Activated CD4-positive, alpha-beta memory T cell treated with anti-CD3 and anti-CD28 coated beads, Interleukin-2, amount 10 ng/mL, durations not matched to agents 7 days and 5 days (primary cell): ENCODE data around the gene PPP2R5B. TPM values are rescaled to one million over a fixed set of nuclear protein-coding genes. Genes with fewer than 3 reads are reported as not detected.

Source experiments
- CTCF ChIA-PET: fragments of 350-600 bp; sonication (Branson Sonifier 250); formaldehyde crosslinking; loops from one replicate; lab custom pipeline; 2021; ENCODE audit warnings: antibody characterized with exemption, inconsistent platforms; lab: Charles Lee
- POLR2A ChIA-PET: fragments of 350-600 bp; sonication (Branson Sonifier 250); formaldehyde crosslinking; loops from one replicate; lab custom pipeline; 2021; ENCODE audit warnings: antibody characterized with exemption; lab: Charles Lee
- DNase-seq: peaks from one replicate; pipeline ENCODE4 v3.0.0-alpha.2; 2020
- H3K27ac Mint-ChIP-seq: one replicate; pipeline ENCODE4 v1.8.0; 2021; ENCODE audit warnings: mild to moderate bottlenecking, mixed read lengths
- H3K27me3 Mint-ChIP-seq: one replicate; pipeline ENCODE4 v1.8.0; 2021; ENCODE audit warnings: mixed read lengths
- H3K36me3 Mint-ChIP-seq: one replicate; pipeline ENCODE4 v1.8.0; 2021; ENCODE audit warnings: low read depth, mixed read lengths
- H3K4me1 Mint-ChIP-seq: one replicate; pipeline ENCODE4 v1.8.0; 2021; ENCODE audit warnings: mixed read lengths
- H3K4me3 Mint-ChIP-seq: one replicate; pipeline ENCODE4 v1.8.0; 2021; ENCODE audit warnings: mild to moderate bottlenecking, mixed read lengths
- H3K9me3 Mint-ChIP-seq: one replicate; pipeline ENCODE4 v1.8.0; 2021; ENCODE audit warnings: mixed read lengths
- total RNA-seq, 2 experiments: library from RNA; stranded (reverse); gene quantifications; one replicate each; pipeline ENCODE4 v1.2.3, GENCODE V29; 2021

Gene PPP2R5B
- total RNA-seq, 2 experiments from 2014 or later, result 19.8 to 21.1 TPM

DNA sequence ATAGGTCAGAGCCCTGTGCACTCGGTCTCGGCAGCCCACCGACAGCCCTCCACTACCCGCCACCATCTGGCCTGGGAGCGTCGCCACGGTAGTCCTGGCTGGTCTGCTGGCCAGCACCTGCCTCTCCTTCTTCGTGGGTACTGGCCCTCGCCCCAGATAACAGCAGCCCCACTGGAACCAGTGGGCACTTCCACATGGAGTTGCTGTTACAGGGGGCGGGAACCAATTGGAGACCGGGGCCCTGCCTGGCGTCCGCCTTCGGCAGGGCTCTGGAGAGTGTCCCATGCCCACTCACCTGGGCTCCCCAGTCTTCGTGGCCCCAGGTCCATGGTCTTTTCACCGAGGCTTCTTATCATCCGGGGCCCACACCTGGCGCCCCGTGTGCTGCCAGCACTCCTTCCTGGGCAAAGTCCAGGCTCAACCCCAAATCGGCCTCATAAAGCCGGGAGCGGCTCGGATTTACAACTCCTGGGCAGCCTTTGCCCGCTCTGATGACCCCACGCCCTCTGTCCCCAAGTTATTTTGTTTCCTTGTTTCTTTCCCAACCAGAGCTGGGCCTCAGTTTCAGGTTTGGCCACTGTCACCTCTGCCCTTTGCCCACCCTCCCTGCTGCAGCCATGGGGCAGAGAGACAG, 33.2 kb upstream of the PPP2R5B start:
- H3K36me3 Mint-ChIP-seq, result peaks cover 3% of the 10 kb centered on the region
- H3K27ac Mint-ChIP-seq, result no peak overlapping the region
- no peak for DNase-seq
- H3K27me3 Mint-ChIP-seq, result no peaks in the 10 kb centered on the region
- no peak overlapping the region for H3K4me3 Mint-ChIP-seq
- peaks cover 13% of the 10 kb centered on the region for H3K4me1 Mint-ChIP-seq
- H3K9me3 Mint-ChIP-seq, result no peaks in the 10 kb centered on the region
- ChIA-PET CTCF (interaction anchor here (0.7 to 30.2 kb wide), 2 partner anchors 12 to 36 kb away, joined by 3 to 957 read pairs; partner anchors contain the start of gene CDC42BPG), POLR2A (interaction anchor here (25.5 kb wide), 1 partner anchor 34 kb away, joined by 1068 read pairs; the partner anchor contains the start of gene CDC42BPG)

DNA sequence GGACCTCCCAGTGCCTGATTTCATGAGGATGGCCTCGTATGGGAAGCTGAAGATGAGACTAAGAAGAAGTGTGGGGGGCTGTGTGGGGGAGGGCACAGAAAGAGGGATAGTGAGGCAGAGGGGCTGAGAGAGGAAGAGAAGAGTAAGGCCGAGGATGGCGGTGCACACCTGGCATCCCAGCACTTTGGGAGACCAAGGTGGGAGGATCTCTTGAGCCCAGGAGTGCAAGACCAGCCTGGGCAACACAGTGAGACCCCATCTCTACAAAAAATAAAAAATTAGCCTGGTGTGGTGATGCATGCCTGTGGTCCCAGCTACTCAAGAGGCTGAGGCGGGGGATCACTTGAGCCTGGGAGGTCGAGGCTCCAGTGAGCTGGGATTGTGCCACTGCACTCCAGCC, 32.6 kb upstream of the PPP2R5B start:
- peaks cover 4% of the 10 kb centered on the region for H3K36me3 Mint-ChIP-seq
- H3K9me3 Mint-ChIP-seq, result no peaks in the 10 kb centered on the region
- no peak overlapping the region for H3K4me3 Mint-ChIP-seq
- no peaks in the 10 kb centered on the region for H3K27me3 Mint-ChIP-seq
- H3K4me1 Mint-ChIP-seq, result peaks cover 13% of the 10 kb centered on the region
- CTCF ChIA-PET, result interaction anchor here (30.2 kb wide), 1 partner anchor 36 kb away, joined by 957 read pairs; the partner anchor contains the start of gene CDC42BPG
- POLR2A ChIA-PET, result interaction anchor here (25.5 kb wide), 1 partner anchor 35 kb away, joined by 1068 read pairs; the partner anchor contains the start of gene CDC42BPG
- no peak for DNase-seq
- no peak overlapping the region for H3K27ac Mint-ChIP-seq

DNA sequence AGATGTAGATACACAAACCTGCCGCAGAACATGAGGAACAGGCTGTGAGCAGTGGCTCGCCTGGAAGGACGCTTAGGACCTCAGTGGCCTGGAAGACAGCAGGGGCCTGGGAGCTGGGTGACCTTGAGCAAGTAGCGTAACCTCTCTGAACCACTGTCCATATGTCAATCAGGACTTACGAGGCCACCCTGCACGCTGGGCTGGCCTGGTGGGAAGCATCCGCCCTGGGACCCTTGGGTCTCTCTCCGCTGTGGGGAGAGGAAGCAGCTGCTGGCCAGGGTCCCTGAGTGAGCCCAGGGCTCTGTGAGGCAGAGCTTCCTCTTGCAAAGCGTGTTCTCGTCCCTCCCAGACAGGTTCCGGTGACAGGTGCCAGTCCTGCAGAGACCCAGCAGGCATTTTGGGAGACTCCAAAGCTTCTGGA, 32.1 kb upstream of the PPP2R5B start:
- Mint-ChIP-seq H3K4me3 (no peak overlapping the region), H3K27me3 (no peaks in the 10 kb centered on the region), H3K36me3 (peaks cover 8% of the 10 kb centered on the region), H3K4me1 (peaks cover 10% of the 10 kb centered on the region), H3K27ac (no peak overlapping the region), H3K9me3 (no peaks in the 10 kb centered on the region)
- POLR2A ChIA-PET, result interaction anchor here (0.7 to 25.5 kb wide), 2 partner anchors 13 to 35 kb away, joined by 3 to 1068 read pairs; partner anchors contain the start of gene CDC42BPG
- DNase-seq, result no peak
- CTCF ChIA-PET, result interaction anchor here (30.2 kb wide), 1 partner anchor 37 kb away, joined by 957 read pairs; the partner anchor contains the start of gene CDC42BPG

DNA sequence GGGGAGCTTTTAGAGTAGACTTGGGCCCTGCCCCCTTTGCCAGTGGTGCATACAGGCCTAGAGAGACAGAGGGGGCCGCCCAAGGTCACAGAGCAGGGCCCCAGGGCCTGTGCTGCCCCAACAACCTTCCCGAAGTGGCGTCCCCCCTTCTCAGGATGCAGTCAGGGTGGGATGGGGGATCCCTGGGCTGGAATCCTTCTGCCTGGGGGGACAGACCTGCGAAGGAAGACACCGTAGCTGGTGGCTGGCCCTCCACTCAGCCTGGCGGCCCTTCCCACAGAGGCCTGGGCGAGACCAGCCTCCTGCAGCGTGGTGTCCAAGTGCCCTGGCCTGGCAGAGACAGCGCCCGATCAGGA, 31.7 kb upstream of the PPP2R5B start:
- DNase-seq, result no peak
- POLR2A ChIA-PET, result interaction anchor here (0.7 to 25.5 kb wide), 2 partner anchors 14 to 36 kb away, joined by 3 to 1068 read pairs; partner anchors contain the start of gene CDC42BPG
- no peaks in the 10 kb centered on the region for H3K27me3 Mint-ChIP-seq
- H3K4me1 Mint-ChIP-seq, result peaks cover 7% of the 10 kb centered on the region
- no peaks in the 10 kb centered on the region for H3K9me3 Mint-ChIP-seq
- H3K36me3 Mint-ChIP-seq, result peaks cover 9% of the 10 kb centered on the region
- no peak overlapping the region for H3K4me3 Mint-ChIP-seq
- no peak overlapping the region for H3K27ac Mint-ChIP-seq
- CTCF ChIA-PET, result interaction anchor here (30.2 kb wide), 1 partner anchor 37 kb away, joined by 957 read pairs; the partner anchor contains the start of gene CDC42BPG

DNA sequence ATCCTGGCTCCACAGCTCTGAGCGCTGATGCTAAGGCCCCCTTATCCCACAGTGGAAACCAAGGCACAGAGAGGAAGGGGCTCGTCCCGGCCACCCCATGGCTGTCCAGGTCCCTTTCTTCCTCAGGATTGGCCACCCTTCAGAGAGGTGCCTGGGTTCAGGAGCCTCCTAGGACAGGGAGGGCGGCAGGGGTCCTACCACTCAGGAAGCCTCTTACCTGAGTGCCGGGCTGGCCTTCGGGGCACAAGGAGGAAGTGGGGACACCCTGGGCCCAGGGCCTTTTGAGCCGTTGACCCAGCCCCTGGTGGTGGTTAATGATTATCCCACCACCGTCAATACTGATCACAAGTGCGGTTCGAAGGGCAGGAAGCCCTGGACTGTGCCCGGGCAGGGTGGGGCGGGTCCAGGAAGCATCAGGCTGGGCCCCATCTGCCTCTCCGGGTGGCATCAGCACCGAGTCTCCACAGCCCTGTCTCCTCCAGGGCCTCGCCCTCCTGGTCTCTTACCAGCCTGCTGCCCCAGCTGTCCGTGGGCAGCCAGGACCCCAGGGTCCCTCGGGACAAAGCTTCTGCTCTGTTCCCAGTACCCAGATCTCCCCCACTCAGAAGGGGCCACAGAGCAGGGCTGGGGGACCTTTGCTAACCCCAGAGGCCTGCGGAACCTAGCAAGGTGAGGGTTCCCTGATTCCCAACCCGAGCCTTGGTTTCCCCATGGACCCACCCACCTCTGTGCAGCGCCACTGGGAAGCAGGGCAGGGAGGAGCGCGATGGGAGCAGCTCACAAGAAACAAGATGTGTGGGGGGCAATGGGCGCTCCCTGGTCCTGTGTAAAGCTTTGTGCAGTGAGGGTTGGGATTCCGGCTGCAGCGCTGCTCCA, 31.1 kb upstream of the PPP2R5B start:
- H3K9me3 Mint-ChIP-seq, result no peaks in the 10 kb centered on the region

DNA sequence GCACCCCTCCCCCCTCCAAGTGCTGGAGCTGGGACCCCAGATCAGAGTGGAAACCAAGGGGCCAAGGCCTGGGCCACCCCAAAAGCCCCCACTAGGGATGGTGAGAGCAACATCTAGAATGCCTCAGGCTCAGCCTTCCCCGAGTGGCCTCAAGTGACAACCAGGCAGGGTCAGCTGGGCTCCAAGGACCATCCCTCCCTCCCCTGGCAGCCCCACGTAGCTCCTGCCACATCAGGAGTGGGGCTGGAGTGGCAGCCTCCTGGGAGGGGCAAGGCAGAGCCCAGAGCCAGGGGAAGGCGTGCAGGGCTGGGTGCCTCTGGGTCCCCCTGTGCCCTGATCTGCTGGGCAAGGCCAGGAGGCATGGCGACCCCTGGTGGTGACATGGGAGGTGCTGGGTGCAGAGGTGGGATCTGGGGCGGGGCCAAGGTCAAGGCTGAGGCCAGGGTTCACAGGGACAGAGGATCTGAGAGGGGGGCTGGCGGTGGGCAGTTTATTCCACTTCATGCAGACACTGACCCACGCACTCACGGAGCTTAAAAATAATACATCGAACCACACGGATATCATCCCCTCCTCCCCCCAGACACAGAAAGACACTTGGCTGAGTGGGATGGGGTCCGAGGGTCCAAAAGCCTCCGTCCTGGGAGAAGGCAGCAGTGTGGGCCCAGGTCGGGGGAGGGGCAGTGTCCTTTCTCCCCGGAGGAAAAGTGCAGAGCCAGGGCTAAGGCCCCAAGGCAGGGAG, 30.2 kb upstream of the PPP2R5B start:
- CTCF ChIA-PET, result interaction anchor here (0.6 to 30.2 kb wide), 5 partner anchors 9 to 399 kb away, joined by 3 to 957 read pairs (median 4); partner anchors contain the start of gene CDC42BPG
- POLR2A ChIA-PET, result interaction anchor here (25.5 kb wide), 1 partner anchor 37 kb away, joined by 1068 read pairs; the partner anchor contains the start of gene CDC42BPG
- H3K27ac Mint-ChIP-seq, result no peak overlapping the region
- peak; percentile 90 for DNase-seq
- H3K36me3 Mint-ChIP-seq, result peaks cover 11% of the 10 kb centered on the region
- H3K27me3 Mint-ChIP-seq, result no peaks in the 10 kb centered on the region
- peaks cover 2% of the 10 kb centered on the region for H3K4me1 Mint-ChIP-seq
- no peak overlapping the region for H3K4me3 Mint-ChIP-seq
- no peaks in the 10 kb centered on the region for H3K9me3 Mint-ChIP-seq

More for the DNA sequence above, 31.1 kb upstream of the PPP2R5B start:
- H3K36me3 Mint-ChIP-seq, result peaks cover 9% of the 10 kb centered on the region
- ChIA-PET CTCF (interaction anchor here (0.8 to 30.2 kb wide), 3 partner anchors 8 to 38 kb away, joined by 3 to 957 read pairs (median 5); partner anchors contain the start of gene CDC42BPG), POLR2A (interaction anchor here (25.5 kb wide), 1 partner anchor 36 kb away, joined by 1068 read pairs; the partner anchor contains the start of gene CDC42BPG)
- no peak overlapping the region for H3K4me3 Mint-ChIP-seq
- no peak overlapping the region for H3K27ac Mint-ChIP-seq
- DNase-seq, result no peak
- H3K27me3 Mint-ChIP-seq, result no peaks in the 10 kb centered on the region
- peaks cover 2% of the 10 kb centered on the region for H3K4me1 Mint-ChIP-seq

DNA sequence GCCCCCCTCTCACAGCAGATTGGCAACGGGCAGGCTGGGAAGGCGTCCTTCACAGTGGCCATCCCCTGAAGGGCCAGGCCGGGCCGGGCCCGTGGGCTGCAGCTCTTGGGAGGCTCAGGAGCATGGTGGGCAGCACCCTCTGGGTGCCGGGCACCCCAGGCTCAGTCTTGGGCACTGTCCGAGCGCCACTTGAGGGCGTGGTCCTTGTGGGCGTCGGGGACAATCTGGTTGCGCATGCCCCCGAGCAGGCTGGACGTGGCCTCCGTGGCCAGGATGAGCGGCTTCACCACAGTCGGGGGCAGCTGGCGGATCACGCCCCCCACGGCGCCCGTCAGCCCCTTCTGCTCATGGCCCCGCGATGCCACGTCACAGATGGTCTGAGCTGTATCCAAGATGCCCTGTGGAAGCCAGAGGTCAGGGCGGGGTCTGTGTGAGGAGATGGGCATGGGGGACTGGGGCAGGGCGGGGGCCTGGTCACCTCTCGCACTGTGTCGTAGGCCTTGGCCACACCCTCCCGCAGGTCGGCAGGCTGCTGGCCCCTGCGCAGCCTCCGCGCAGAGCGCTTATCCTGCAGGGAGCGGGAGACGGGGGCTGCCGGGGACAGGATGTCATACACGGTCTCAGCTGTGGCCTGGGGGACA, 29.6 kb upstream of the PPP2R5B start:
- Mint-ChIP-seq H3K27me3 (no peaks in the 10 kb centered on the region), H3K36me3 (peaks cover 15% of the 10 kb centered on the region), H3K9me3 (no peaks in the 10 kb centered on the region), H3K4me3 (no peak overlapping the region), H3K4me1 (peaks cover 2% of the 10 kb centered on the region), H3K27ac (no peak overlapping the region)
- ChIA-PET POLR2A (interaction anchor here (25.5 kb wide), 1 partner anchor 38 kb away, joined by 1068 read pairs; the partner anchor contains the start of gene CDC42BPG), CTCF (interaction anchor here (0.9 to 30.2 kb wide), 2 partner anchors 39 to 104 kb away, joined by 3 to 957 read pairs; partner anchors contain the start of gene CDC42BPG)
- DNase-seq, result no peak

DNA sequence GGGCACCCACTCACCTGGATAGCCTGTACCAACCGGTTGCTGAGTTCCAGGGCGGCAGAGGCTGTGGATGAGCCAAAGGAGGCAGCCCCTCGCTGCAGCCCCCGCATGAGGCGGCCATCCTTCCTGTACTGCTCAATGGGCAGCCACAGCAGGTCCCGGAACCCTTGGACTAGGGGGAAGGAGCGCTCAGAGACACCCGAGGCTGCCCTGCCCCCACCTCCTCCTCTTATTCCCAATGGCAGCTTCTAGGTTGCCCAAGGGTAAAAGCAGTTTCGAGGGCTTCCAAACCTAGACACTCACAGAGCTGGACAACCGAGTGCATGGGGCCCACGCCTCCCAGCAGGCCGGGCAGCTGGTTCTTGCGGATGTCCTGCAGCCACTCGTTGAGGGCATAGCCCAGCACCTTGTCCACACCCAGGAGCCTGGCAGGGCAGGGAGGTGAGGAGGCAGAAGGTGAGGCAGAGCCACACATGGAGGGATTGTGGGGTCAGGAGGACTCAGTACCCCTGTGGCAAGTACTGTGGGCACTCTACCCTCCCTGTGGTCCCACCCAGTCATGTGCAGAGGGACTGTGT, 28.0 kb upstream of the PPP2R5B start:
- DNase-seq, result no peak
- Mint-ChIP-seq H3K4me1 (peaks cover 12% of the 10 kb centered on the region), H3K4me3 (no peak overlapping the region), H3K27me3 (no peaks in the 10 kb centered on the region), H3K27ac (no peak overlapping the region), H3K36me3 (peaks cover 22% of the 10 kb centered on the region), H3K9me3 (no peaks in the 10 kb centered on the region)
- ChIA-PET CTCF (interaction anchor here (0.5 to 30.2 kb wide), 3 partner anchors 10 to 262 kb away, joined by 3 to 957 read pairs (median 4); partner anchors contain the start of gene CDC42BPG), POLR2A (interaction anchor here (25.5 kb wide), 1 partner anchor 40 kb away, joined by 1068 read pairs; the partner anchor contains the start of gene CDC42BPG)

DNA sequence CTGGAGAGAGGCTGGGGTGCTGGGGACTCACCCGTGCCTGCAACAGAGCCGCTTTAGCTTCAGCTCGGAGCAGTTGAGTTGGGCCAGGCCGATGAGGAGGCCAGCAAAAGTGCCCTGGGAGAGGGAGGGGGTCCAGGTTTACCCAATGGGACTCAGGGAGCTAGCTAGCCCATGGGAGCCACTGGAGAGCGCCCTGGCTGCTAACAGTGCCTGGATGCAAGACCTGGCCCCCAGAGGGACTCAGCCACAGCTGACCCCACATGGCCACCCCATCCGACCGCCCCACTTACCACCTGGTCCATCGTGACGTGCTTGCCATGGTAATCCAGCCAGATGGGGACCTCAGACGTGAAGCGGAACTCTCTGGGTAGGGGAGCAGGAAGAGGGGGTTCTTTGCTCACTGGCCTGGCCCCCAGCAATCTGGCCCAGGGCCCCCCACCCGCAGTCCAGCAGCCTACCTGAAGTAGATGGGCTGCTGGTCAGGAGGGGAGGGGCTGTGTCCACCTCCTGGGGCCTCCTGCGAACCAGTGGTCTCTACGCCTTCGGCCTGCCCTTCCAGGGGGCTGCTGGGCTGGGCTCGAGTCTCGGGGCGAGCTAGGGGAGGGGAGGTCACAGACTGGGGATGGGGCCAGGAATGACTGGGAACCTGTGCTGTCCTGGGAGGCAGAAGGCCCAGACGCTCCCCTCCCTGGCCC, 27.0 kb upstream of the PPP2R5B start:
- CTCF ChIA-PET, result interaction anchor here (1.4 to 30.2 kb wide), 3 partner anchors 10 to 117 kb away, joined by 4 to 957 read pairs (median 8); partner anchors contain the start of genes ARL2 and CDC42BPG
- Mint-ChIP-seq H3K4me1 (peaks cover 15% of the 10 kb centered on the region), H3K4me3 (no peak overlapping the region), H3K27ac (no peak overlapping the region), H3K9me3 (no peaks in the 10 kb centered on the region), H3K36me3 (peaks cover 28% of the 10 kb centered on the region), H3K27me3 (no peaks in the 10 kb centered on the region)
- POLR2A ChIA-PET, result interaction anchor here (1.5 kb wide), 1 partner anchor 9 kb away, joined by 3 read pairs; no protein-coding TSS in a partner anchor
- DNase-seq, result no peak

DNA sequence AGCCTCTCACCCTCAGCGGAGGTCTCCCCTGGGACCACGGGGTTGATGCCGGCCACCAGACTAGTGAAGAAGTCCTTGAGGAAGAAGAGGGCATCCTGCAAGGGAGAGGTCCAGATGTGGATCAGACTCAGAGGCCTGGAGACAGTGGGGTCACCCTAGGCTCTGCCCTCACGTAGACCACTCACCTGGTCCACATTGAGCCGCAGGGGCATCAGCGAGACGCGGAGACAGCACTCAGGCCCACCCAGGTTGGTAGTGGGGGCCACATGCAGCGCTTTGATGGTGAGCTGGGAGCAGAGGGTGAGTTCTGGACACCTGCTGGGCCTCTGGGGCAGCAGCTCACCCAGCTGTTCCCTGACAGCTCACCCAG, 26.4 kb upstream of the PPP2R5B start:
- POLR2A ChIA-PET, result interaction anchor here (1.5 kb wide), 1 partner anchor 10 kb away, joined by 3 read pairs; no protein-coding TSS in a partner anchor
- Mint-ChIP-seq H3K4me1 (peaks cover 15% of the 10 kb centered on the region), H3K9me3 (no peaks in the 10 kb centered on the region), H3K4me3 (no peak overlapping the region), H3K27ac (no peak overlapping the region), H3K27me3 (no peaks in the 10 kb centered on the region), H3K36me3 (peaks cover 28% of the 10 kb centered on the region)
- CTCF ChIA-PET, result interaction anchor here (1.4 to 30.2 kb wide), 3 partner anchors 11 to 116 kb away, joined by 4 to 957 read pairs (median 8); partner anchors contain the start of genes ARL2 and CDC42BPG
- no peak for DNase-seq
